ENCODE measurements around the gene RBMY1E.
"Not testable (repeated sequence)": the region's sequence is repeated elsewhere in the genome, so short reads cannot be mapped to it uniquely, and the experiment has no call there.

RBMY1E gene

GRCh38 chrY:21917932-21918331, at the start of gene RBMY1E:
Gene RBMY1E (minus strand): TSS chrY:21918032. CDS start chrY:21916054, 1,978 bp downstream.
- H3K4me3 ChIP-seq (ENCODE audit: low read depth, low read length); H3K27ac ChIP-seq; H3K36me3 ChIP-seq (replicated peaks); DNase-seq; in situ Hi-C loops (cut with HindIII; ENCODE audit: low pct_ligation_motif_present, low sequenced_read_pairs); H3K27me3 ChIP-seq (replicated peaks): not testable (repeated sequence)

GRCh38 chrY:21894426-21894825, 23.4 kb downstream of the RBMY1E start, which contains the start of gene RBMY1D:
Gene RBMY1D (minus strand): TSS chrY:21894526. CDS start chrY:21892513, 2,013 bp downstream.
- in situ Hi-C loops (cut with HindIII; ENCODE audit: low pct_ligation_motif_present, low sequenced_read_pairs); H3K36me3 ChIP-seq (replicated peaks): not testable (repeated sequence)

GRCh38 chrY:21869407-21870076, 48.3 kb downstream of the RBMY1E start:
- H3K36me3 ChIP-seq (replicated peaks); H3K27me3 ChIP-seq (replicated peaks); in situ Hi-C loops (cut with HindIII; ENCODE audit: low pct_ligation_motif_present, low sequenced_read_pairs); H3K27ac ChIP-seq; H3K4me3 ChIP-seq (ENCODE audit: low read depth, low read length); DNase-seq: not testable (repeated sequence)

More at GRCh38 chrY:21894426-21894825, 23.4 kb downstream of the RBMY1E start, which contains the start of gene RBMY1D:
- H3K27ac ChIP-seq; H3K27me3 ChIP-seq (replicated peaks); H3K4me3 ChIP-seq (ENCODE audit: low read depth, low read length); DNase-seq: not testable (repeated sequence)

Data from brain microvascular endothelial cell (primary cell).